NCI-H2107 treated with DMSO at 0.1 percent for 48 hours (cell line): ENCODE data around the gene TEKT2.
A peak's percentile ranks its signal among the peaks of the same experiment; 100 is the strongest.

ENCODE experiments used
- DNase-seq: peaks from one replicate; lab custom pipeline; 2025; ENCODE audit not compliant: unreplicated experiment; lab: John Stamatoyannopoulos, UW

TEKT2 gene, protein sequence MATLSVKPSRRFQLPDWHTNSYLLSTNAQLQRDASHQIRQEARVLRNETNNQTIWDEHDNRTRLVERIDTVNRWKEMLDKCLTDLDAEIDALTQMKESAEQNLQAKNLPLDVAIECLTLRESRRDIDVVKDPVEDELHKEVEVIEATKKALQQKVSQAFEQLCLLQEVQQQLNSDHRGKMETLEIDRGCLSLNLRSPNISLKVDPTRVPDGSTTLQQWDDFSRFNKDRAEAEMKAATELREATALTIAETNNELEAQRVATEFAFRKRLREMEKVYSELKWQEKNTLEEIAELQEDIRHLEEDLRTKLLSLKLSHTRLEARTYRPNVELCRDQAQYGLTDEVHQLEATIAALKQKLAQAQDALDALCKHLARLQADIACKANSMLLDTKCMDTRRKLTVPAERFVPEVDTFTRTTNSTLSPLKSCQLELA

GRCh38 chr1:36083635-36084496 lies at the start of gene TEKT2:
TEKT2 (plus strand) TSS chr1:36084094; CDS start chr1:36084922, 828 bp downstream.
- DNase-seq, result peak; percentile 30

GRCh38 chr1:36034692-36035091 lies 49.2 kb upstream of the TEKT2 start:
- DNase-seq, result no peak

- no peak for DNase-seq
Measured at GRCh38 chr1:36035154-36035553, 48.7 kb upstream of the TEKT2 start.

GRCh38 chr1:36040238-36040637 lies 43.7 kb upstream of the TEKT2 start:
- DNase-seq, result no peak

DNA sequence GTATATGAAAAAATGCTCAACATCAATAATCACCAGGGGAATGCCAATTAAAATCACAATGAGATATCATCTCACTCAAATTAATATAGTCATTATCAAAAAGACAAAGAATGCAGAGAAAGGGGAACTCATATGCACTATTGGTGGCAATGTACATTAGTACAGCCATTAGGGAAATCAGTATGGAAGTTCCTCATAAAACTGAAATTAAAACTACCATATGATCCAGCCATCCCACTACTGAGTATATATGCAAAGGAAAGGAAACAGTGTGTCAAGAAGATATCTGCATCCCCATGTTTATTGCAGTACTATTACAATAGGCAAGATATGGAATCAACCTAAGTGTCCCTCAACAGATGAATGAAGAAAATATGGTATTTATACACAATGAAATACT lies 32.1 kb upstream of the TEKT2 start:
- DNase-seq, result no peak

GRCh38 chr1:36053978-36054377 lies 29.9 kb upstream of the TEKT2 start:
- no peak for DNase-seq

DNA sequence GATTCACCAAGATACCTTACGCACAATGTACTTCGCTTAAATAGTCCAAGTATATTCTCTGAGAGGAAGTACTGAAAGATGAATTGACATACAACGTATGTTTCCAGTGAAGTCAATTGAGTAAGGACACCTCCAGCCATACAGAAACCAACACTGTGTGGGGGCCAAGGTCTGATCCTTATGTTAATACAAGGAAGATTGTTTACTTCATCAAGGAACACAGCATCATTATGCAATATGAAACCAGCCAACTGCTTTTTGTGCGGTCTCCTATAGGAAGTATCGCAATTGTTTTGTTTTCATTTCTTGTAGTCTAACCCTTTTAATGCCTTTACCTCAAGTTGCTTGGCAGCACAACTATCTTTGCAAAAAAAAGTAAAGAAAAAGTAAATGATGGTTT lies 28.2 kb upstream of the TEKT2 start:
- no peak for DNase-seq

DNA sequence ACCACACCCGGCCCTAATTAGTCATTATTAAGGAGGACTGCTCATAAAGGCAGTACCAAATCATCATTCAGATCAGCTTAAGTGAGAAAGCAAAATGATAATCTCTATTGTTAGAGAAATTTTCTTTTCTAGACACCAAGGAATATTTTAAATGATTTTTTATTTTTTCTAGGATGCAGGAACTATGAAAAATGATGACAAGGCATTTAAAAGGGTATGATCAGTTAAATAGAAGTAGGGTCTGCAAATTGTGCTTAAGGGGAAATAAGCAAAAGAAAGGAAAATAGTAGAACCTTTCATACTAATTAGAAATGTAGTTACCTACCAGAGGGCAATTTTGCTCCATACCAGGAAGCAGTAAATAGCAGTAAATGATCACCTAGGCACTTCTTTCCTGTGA lies 21.6 kb upstream of the TEKT2 start:
- DNase-seq, result no peak

DNA sequence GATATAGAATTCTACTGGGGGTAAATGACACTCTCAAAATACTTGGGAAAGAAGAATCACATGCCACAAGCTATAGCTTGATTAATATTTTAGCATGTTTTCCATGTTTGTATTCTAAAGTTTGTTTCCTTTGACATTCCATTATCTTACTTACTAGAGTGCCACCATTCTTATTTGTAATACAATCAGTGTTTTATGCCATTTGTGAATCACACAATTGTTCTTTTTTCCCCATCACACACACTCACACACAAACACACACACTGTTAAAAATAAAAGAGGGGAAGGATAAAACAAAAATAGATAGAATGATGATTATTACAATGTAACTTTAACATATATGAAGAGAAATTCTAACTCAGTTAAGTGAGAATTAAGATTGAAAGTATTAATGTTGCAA lies 16.0 kb upstream of the TEKT2 start:
- no peak for DNase-seq

- no peak for DNase-seq
Measured at GRCh38 chr1:36068866-36069265, 15.0 kb upstream of the TEKT2 start.

DNA sequence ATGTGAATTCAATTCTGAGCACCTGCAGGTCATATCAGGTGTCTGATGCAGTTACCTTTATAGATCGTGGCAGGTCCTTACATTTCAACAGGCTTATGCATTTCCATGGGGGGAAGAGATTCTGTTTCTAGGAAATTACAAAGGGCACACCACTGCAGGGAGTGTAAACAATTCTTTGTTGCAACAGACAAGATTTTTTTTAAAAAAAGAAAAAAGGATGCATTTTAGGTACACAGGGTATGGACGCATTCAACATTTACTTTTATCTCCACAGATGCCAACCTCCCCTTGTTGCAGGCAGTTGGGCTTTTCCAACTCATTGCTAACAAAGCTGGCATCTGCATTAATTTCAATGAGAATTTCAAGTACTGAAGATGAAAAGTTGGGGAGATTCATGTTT lies 13.5 kb upstream of the TEKT2 start:
- peak; percentile 91 for DNase-seq

- DNase-seq, result no peak
Measured at GRCh38 chr1:36076979-36077573, 6.8 kb upstream of the TEKT2 start.

DNA sequence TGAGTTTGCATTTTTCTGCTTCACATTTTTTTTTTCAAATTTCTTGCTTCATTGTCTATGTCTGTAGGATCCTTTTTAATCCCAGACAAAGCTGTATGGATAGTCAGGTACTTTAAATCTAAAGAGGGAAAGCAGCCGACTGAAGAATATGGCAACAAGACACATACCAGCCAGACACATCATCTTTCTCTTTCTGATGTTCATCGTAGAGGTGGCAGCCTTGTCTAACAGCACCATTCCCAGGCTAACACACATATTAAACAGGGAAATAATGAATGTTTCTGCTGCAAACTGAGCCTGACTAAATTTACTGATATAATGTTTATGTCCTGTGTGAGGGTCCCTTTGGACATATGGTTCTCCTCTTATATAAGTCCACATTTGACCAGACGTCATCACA lies 3.7 kb upstream of the TEKT2 start:
- DNase-seq, result no peak

- no peak for DNase-seq
Measured at GRCh38 chr1:36080801-36081200, 3.1 kb upstream of the TEKT2 start.

DNA sequence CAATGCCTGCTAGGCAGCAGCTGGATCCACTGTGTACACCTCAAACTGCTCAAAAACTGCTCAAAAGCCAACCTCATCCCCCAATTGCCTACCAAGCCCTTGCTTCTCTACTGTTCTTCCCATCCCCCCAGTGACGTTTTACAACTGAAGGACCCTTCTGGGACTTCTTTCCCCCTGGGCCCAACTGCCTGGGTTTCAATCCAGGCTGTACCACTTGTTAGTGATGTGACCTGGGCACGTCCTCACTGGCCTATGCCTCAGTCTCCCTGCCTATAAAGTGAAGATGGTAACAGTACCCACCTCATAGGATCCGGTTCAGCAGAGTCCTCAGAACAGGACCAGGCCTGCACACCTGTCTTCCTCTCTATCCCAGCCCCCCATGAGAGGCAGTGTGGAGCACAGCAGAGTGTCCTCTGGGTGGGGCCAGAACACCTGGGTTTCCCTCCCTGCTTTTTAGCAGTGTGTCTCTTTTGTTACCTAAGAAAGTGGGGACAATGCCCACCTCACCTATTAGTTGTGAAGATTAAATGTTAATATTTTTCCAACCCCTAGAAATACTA lies 1.9 kb upstream of the TEKT2 start:
- no peak for DNase-seq

GRCh38 chr1:36083219-36083618 lies 675 bp upstream of the TEKT2 start:
- DNase-seq, result no peak

- DNase-seq, result peak; percentile 30
Measured at GRCh38 chr1:36084497-36085115, 712 bp downstream of the TEKT2 start.

DNA sequence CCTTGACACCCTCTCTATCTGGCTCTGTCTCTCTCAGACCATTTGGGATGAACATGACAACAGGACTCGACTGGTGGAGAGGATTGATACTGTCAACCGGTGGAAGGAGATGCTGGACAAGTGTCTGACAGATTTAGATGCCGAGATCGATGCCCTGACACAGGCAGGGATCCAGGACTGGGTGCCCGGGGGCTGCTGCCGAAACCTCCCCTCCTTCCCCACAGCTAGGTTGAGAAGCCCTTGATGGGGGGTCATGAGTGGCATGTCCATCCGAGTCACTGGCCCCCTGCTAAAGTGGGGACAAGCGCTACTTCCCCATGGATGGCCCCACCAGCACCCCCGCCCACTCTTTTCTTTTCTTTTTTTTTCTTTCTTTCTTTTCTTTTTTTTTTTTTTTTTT lies 1.2 kb downstream of the TEKT2 start:
- DNase-seq, result no peak

- no peak for DNase-seq
Measured at GRCh38 chr1:36085686-36086526, 2.0 kb downstream of the TEKT2 start.
